BLaER1 treated with 17β-estradiol and CSF1 and Interleukin-3, amounts not matched to agents 10 nM and 100 nM (cell line): ENCODE results near the gene MBD6.
A peak's percentile ranks its signal among the peaks of the same experiment; 100 is the strongest.
"Not testable (repeated sequence)": the region's sequence is repeated elsewhere in the genome, so short reads cannot be mapped to it uniquely, and the experiment has no call there.

Source experiments
- H3K27ac ChIP-seq, 11 experiments: shearing (Covaris generic); formaldehyde crosslinking; 2 replicates each; pipeline ENCODE4 v1.8.1; 2022
- H3K27me3 ChIP-seq, 11 experiments: shearing (Covaris generic); formaldehyde crosslinking; 2 replicates each; pipeline ENCODE4 v1.8.1; 2022
- H3K36me3 ChIP-seq, 11 experiments: shearing (Covaris generic); formaldehyde crosslinking; 2 replicates each; pipeline ENCODE4 v1.8.1; 2022
- H3K4me1 ChIP-seq, 10 experiments: shearing (Covaris generic); formaldehyde crosslinking; 2 replicates each; pipeline ENCODE4 v1.8.1; 2022
- H3K4me2 ChIP-seq, 11 experiments: shearing (Covaris generic); formaldehyde crosslinking; 2 replicates each; pipeline ENCODE4 v1.8.1; 2022
- H3K4me3 ChIP-seq, 10 experiments: shearing (Covaris generic); formaldehyde crosslinking; 2 replicates each; pipeline ENCODE4 v1.8.1; 2022
- H3K9ac ChIP-seq, 11 experiments: shearing (Covaris generic); formaldehyde crosslinking; 2 replicates each; pipeline ENCODE4 v1.8.1; 2022
- H3K9me3 ChIP-seq, 11 experiments: shearing (Covaris generic); formaldehyde crosslinking; replicated peaks in 1 of 11; 2 replicates each; pipeline ENCODE4 v1.8.1; 2022
- H4K20me1 ChIP-seq, 11 experiments: shearing (Covaris generic); formaldehyde crosslinking; 2 replicates each; pipeline ENCODE4 v1.8.1; 2022
- Cebpa-rat ChIP-seq, 11 experiments: shearing (Covaris generic); IDR thresholded peaks; 2 replicates each; pipeline ENCODE4 v1.8.1; 2022

MBD6 gene

DNA sequence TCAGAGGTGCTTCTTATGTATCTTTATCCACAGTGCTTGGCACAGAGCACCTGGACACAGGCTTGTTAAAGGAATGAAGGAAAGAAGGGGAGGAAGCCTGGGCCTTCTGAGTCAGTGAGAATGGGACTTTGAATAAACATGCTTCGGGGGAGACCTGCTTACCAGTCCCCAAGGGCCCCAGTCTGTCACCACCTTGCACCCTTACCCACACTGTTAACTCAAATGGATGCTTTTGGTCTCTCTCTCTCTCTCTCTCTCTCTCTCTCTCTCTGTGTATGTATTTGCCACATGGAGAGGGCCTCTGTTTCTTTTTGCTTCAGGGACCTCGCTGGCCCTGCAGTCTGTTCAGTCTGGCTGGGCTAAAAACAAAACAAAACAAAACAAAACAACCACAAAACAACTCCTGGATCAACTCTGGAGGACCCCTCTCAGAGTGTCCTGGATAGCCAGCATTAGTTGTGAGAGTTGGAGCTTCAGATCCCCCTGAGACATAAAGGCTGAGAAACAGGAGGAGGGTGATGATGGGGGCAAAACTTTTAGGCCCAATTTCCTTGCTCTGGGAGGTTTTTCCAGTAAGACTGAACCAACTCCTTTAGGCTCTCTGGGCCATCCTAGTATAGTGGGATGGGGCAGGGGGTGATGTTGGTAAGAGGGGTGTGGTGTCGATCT, 29.1 kb downstream of the MBD6 start:
- peaks cover 43 to 57% (median 47%) of the 10 kb centered on the region in 11 experiments for H3K27me3 ChIP-seq
- H3K9me3 ChIP-seq = no peaks in the 10 kb centered on the region
- TF ChIP-seq Cebpa-rat (IDR thresholded peaks at IDR 0.05) = no peak
- no peaks in the 10 kb centered on the region; a peak in 1 of 22 replicates for H4K20me1 ChIP-seq
- H3K9ac ChIP-seq = no peak overlapping the region
- no peaks in the 10 kb centered on the region for H3K36me3 ChIP-seq
- H3K4me3 ChIP-seq = no peak overlapping the region
- no peak overlapping the region for H3K27ac ChIP-seq
- peaks cover 4 to 22% (median 17%) of the 10 kb centered on the region in 10 experiments; a peak in 18 of 20 replicates for H3K4me1 ChIP-seq
- no peak overlapping the region for H3K4me2 ChIP-seq

DNA sequence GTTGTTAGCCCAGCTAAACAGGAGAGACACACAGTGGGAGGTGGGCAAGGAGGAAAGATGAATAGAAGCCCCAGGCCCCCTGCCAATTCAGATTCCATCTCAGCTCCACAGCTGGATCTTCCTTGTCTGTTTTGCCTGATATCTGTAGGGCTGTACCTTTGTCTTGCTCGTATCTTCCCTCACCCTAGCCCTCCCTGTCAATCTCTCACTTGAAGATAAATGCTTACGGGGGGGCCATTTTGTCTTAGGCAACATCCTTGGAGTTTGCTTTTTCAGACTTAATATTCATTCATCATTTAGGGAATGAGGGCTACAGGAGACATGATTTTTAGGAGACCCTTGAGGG, 29.7 kb downstream of the MBD6 start:
- no peaks in the 10 kb centered on the region for H3K36me3 ChIP-seq
- no peaks in the 10 kb centered on the region; a peak in 1 of 22 replicates for H4K20me1 ChIP-seq
- no peaks in the 10 kb centered on the region for H3K9me3 ChIP-seq
- peak overlapping the region in 1 of 11 experiments; percentile 73; a peak in 2 of 22 replicates for H3K4me2 ChIP-seq
- H3K27ac ChIP-seq = no peak overlapping the region
- peaks cover 4 to 21% (median 17%) of the 10 kb centered on the region in 10 experiments; a peak in 18 of 20 replicates for H3K4me1 ChIP-seq
- no peak overlapping the region for H3K9ac ChIP-seq
- no peak overlapping the region for H3K4me3 ChIP-seq
- peaks cover 43 to 57% (median 47%) of the 10 kb centered on the region in 11 experiments for H3K27me3 ChIP-seq
- no peak for TF ChIP-seq Cebpa-rat (IDR thresholded peaks at IDR 0.05)

DNA sequence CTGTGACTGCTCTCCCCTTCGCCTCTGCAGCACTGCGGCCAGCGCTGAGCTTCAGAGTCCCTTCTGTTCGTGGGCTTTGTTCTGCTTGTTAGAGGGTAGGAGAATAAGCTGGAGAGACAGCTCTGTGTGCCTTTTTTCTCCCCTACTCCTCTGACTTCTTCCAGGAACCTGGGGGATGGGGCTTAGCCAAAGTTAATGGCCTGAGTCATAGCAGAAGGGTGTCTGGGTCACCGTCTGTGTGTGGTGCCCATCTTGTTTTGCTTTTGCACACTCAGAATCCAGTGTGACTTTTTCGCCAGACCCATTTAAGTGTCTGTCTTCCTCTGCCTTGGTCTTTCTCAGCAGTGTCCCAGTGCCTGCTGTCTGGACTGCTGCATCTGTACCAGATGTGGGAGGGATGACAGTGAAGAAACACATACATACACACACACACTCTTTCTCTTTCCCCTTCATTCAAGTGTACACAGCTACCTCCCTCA, 30.2 kb downstream of the MBD6 start:
- Histone ChIP-seq H3K4me2 (peak overlapping the region; percentile 11 to 86 (median 62); a peak in 16 of 22 replicates), H3K4me1 (peaks cover 0 to 17% (median 15%) of the 10 kb centered on the region in 10 experiments; a peak in 16 of 20 replicates), H3K27ac (no peak overlapping the region), H3K27me3 (peaks cover 38 to 51% (median 41%) of the 10 kb centered on the region in 11 experiments), H3K4me3 (no peak overlapping the region), H4K20me1 (no peaks in the 10 kb centered on the region; a peak in 1 of 22 replicates), H3K9me3 (no peaks in the 10 kb centered on the region), H3K9ac (no peak overlapping the region), H3K36me3 (no peaks in the 10 kb centered on the region)
- no peak for TF ChIP-seq Cebpa-rat (IDR thresholded peaks at IDR 0.05)

DNA sequence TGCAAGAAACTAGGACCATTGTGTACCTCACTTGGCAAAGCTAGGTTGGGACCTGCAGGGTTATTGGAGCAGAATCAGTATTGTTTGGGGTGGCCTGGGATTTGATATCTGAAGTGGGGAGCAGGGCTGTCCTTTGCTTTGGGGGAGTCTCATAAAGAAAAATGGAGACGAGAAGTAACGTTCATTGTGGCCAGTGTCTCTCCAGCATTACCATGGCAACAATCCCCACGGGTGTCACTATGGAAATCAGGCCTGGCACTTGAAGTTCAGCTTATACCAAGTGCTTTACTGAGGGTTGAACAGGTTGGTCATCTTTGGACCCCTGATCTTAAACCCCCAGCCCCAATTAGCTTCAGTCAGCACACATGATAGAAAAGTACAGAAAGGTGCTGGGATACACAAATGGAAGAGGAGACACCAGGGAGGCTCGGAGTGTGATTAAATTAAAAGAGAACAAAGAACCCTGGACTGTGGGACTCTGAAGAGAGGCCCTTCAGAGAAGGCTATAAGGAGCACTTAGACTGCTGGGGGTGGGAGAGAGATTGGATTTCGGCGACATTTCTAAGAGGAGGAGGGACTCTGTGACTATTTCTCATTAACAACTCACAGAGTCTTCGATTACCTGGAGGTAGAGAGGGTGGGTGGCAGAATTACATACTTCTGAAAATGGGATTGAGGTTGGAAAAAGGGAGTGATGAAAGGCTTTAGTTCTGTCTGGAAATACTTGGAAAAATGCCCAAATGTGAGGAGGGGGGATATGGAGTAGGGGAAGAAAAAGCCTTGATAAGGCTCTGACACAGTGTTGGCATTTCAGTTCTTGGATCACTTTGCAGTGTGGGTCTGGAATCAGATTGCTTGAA, 30.9 kb downstream of the MBD6 start:
- Histone ChIP-seq H3K27ac (no peak overlapping the region), H4K20me1 (no peaks in the 10 kb centered on the region; a peak in 1 of 22 replicates), H3K4me1 (peaks cover 0 to 17% (median 15%) of the 10 kb centered on the region in 10 experiments; a peak in 16 of 20 replicates)

DNA sequence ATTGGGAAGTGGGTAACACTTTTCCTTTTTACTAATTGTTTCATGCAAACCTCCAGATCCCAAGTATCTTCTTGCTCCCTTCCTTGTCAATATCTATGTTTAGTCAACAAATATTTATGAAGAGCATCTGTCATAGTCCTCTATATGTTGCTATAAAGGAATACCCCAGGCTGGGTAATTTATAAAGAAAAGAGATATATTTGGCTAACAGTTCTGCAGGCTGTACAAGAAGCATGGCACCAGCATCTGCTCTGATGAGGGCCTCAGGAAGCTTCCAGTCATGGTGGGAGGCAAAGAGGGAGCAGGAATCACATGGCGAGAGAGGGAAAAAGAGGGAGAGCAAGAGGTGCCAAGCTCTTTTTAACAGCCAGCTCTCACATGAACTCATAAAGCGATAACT, 31.8 kb downstream of the MBD6 start:
- no peak for TF ChIP-seq Cebpa-rat (IDR thresholded peaks at IDR 0.05)
- H4K20me1 ChIP-seq = no peaks in the 10 kb centered on the region
- H3K9me3 ChIP-seq = no peaks in the 10 kb centered on the region
- no peaks in the 10 kb centered on the region for H3K36me3 ChIP-seq
- peaks cover 22 to 36% (median 26%) of the 10 kb centered on the region in 11 experiments for H3K27me3 ChIP-seq
- no peak overlapping the region for H3K9ac ChIP-seq
- H3K27ac ChIP-seq = no peak overlapping the region
- peaks cover 0 to 17% (median 15%) of the 10 kb centered on the region in 10 experiments; a peak in 16 of 20 replicates for H3K4me1 ChIP-seq
- H3K4me3 ChIP-seq = no peak overlapping the region
- H3K4me2 ChIP-seq = no peak overlapping the region; a peak in 1 of 22 replicates

More for the DNA sequence above, 30.9 kb downstream of the MBD6 start:
- Histone ChIP-seq H3K36me3 (no peaks in the 10 kb centered on the region), H3K9me3 (no peaks in the 10 kb centered on the region), H3K4me2 (peak overlapping the region; percentile 11 to 86 (median 62); a peak in 19 of 22 replicates), H3K27me3 (peaks cover 31 to 44% (median 34%) of the 10 kb centered on the region in 11 experiments), H3K4me3 (no peak overlapping the region), H3K9ac (peak overlapping the region in 3 of 11 experiments; percentile 26 to 40 (median 36); a peak in 3 of 22 replicates)
- TF ChIP-seq Cebpa-rat (IDR thresholded peaks at IDR 0.05) = no peak

DNA sequence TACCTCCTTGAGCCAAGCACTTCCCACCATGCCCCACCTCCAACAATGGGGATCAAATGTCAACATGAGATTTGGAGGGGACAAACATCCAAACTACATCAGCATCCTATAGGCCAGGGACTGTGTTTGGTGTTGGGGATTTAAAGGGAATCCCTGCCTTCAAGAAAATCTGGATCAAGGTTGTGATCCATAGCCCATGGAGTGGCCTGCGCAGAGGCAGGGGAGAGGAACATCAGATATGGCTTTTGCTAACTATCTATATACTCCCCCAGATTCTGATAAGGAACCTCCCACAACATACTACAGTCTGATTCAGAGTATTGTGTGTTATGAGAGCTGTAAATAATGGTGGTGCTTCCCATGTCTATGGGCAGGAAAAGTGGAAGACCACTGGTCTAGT, 32.3 kb downstream of the MBD6 start:
- Histone ChIP-seq H3K36me3 (no peaks in the 10 kb centered on the region), H3K9me3 (no peaks in the 10 kb centered on the region), H3K27ac (no peak overlapping the region), H3K9ac (no peak overlapping the region), H3K4me3 (no peak overlapping the region), H3K27me3 (peaks cover 18 to 31% (median 21%) of the 10 kb centered on the region in 11 experiments), H4K20me1 (no peaks in the 10 kb centered on the region), H3K4me2 (no peak overlapping the region), H3K4me1 (peaks cover 0 to 17% (median 15%) of the 10 kb centered on the region in 10 experiments; a peak in 16 of 20 replicates)
- no peak for TF ChIP-seq Cebpa-rat (IDR thresholded peaks at IDR 0.05)

DNA sequence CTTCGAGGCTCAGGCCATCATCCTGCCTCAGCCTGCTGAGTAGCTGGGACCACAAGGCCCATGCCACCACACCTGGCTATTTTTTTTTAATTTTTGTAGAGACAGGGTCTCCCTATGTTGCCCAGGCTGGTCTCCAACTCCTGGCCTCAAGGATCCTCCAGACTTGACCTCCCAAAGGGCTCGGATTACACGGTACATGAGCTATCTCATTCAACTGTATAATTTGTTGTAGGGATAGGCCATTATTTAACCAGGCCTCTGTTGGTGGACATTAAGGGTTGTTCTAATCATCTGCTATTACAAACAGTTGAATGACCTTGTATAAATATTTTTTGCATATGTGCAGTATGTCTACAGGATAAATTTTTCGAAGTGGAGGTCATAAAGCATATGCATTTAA, 36.2 kb downstream of the MBD6 start:
- Histone ChIP-seq H4K20me1 (no peaks in the 10 kb centered on the region), H3K4me2 (no peak overlapping the region), H3K36me3 (no peaks in the 10 kb centered on the region), H3K27me3 (no peaks in the 10 kb centered on the region), H3K9me3 (no peaks in the 10 kb centered on the region), H3K4me1 (peaks cover 0 to 5% (median 3%) of the 10 kb centered on the region in 10 experiments; a peak in 11 of 20 replicates), H3K4me3 (no peak overlapping the region), H3K9ac (no peak overlapping the region), H3K27ac (no peak overlapping the region)
- TF ChIP-seq Cebpa-rat (IDR thresholded peaks at IDR 0.05) = no peak

DNA sequence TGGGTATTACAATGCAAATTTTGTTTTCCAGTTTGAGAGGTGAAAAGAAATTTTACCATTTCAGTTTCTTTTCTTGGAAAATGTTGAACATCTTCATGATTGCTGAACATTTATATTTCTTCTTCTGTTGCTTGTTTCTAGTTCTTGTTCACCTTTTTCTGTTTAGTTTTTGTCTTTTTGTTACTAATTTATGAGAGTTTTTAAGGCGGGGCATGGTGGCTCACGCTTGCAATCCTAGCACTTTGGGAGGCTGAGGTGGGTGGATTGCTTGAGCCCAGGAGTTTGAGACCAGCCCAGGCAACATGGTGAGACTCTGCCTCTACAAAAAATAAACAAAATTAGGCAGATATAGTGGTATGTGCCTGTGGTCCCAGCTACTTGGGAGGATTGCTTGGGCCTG, 37.9 kb downstream of the MBD6 start:
- no peak overlapping the region for H3K9ac ChIP-seq
- H3K4me2 ChIP-seq = no peak overlapping the region
- no peaks in the 10 kb centered on the region for H4K20me1 ChIP-seq
- no peaks in the 10 kb centered on the region for H3K27me3 ChIP-seq
- peaks cover 0 to 5% (median 0%) of the 10 kb centered on the region in 10 experiments; a peak in 1 of 20 replicates for H3K4me1 ChIP-seq
- H3K27ac ChIP-seq = no peak overlapping the region
- no peaks in the 10 kb centered on the region for H3K36me3 ChIP-seq
- H3K4me3 ChIP-seq = no peak overlapping the region
- no peaks in the 10 kb centered on the region for H3K9me3 ChIP-seq
- no peak for TF ChIP-seq Cebpa-rat (IDR thresholded peaks at IDR 0.05)

DNA sequence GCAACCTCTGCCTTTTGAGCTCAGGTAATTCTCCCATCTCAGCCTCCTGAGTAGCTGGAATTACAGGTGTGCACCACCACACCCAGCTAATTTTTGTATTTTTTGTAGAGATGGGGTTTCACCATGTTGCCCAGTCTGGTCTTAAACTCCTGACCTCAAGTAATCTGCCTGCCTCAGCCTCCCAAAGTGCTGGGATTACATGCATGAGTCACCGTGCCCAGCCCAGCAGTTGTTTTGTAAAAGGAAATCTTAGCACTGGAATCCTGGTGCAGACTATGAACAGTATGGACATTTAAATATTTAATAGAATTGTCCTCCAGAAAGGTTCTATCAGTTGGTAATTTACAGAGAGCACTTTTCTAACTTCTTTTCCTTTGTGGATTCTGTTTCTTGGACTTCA, 38.5 kb downstream of the MBD6 start:
- H3K27ac ChIP-seq, H3K36me3 ChIP-seq, H4K20me1 ChIP-seq, H3K4me1 ChIP-seq, H3K9me3 ChIP-seq, H3K27me3 ChIP-seq, H3K9ac ChIP-seq, H3K4me2 ChIP-seq, H3K4me3 ChIP-seq: not testable (repeated sequence)
